GM12874 (cell line): ENCODE measurements around the gene EPS8L3.

ENCODE experiments used
- TF ChIP-seq, protein P1 (sequence below): IDR thresholded peaks from 2 replicates; pipeline ENCODE4 v1.5.1; 2011; ENCODE audit warnings: low read depth, mild to moderate bottlenecking, control low read depth, low read length, moderate library complexity; ENCODE audit not compliant: insufficient read depth

The EPS8L3 gene

DNA sequence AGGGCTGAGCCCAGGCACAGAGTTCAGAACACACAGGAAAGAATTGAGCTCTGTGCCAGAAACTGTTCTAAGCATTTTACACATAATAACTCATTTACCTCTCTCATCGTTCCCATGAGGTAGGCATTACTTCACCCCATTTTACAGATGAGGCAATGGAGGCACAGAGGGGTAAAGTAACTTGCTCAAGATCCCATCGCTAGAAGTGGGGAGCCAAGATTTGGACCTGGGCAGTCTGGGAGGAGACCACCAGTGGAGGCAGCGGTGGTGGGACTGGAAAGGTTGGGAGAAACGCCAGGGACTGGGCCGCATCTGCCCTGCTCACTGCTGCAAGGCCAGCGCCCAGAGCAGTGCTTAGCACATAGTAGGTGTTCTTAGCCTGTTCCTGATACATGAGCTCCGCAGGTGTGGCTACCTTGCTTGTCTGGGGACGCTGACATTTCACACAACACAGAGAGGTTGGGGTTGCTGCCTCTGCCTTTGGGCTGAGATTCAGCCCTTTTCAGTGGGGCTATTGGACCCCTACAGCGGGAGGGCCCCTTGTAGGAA is 27.8 kb upstream of the EPS8L3 start:
- TF ChIP-seq, protein P1, sequence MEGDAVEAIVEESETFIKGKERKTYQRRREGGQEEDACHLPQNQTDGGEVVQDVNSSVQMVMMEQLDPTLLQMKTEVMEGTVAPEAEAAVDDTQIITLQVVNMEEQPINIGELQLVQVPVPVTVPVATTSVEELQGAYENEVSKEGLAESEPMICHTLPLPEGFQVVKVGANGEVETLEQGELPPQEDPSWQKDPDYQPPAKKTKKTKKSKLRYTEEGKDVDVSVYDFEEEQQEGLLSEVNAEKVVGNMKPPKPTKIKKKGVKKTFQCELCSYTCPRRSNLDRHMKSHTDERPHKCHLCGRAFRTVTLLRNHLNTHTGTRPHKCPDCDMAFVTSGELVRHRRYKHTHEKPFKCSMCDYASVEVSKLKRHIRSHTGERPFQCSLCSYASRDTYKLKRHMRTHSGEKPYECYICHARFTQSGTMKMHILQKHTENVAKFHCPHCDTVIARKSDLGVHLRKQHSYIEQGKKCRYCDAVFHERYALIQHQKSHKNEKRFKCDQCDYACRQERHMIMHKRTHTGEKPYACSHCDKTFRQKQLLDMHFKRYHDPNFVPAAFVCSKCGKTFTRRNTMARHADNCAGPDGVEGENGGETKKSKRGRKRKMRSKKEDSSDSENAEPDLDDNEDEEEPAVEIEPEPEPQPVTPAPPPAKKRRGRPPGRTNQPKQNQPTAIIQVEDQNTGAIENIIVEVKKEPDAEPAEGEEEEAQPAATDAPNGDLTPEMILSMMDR, result no peak

DNA sequence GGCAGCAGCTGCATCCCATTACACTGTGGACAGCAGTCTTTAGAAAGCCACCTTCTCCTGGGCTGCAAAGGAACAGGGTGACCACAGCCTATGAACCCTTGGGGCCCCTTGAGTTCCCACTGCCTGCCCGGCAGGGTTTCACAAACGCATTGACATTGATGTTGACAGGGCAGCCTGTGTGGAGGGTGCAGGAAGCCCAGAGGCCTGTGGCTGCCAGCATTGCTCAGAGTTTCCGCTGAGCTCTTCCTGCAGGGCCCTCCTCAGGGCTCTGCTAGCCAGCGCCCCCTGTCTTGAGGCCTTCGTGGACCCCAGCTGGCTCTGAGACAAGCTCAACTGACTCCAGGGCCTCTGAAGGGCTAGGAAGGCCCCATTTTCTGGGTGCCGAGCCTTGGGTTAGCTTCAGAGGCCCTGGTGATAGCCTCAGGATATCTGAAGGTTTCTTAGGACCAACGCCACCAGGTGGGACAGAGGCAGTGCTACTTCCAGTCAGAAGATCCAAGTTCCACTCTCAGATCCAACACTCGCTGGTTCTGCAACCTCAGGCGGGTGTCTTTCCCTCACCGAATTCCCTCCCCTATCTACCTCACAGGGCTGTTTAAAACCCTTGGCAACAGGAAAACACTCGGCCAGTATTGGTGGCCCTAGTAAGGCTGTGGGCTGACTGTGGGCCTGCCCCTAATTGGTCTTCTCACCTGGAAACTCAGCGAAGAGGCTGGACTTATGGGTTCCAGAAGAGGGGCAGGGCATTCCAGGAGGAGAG is 27.2 kb upstream of the EPS8L3 start:
- TF ChIP-seq, protein P1, result peak; percentile 43

DNA sequence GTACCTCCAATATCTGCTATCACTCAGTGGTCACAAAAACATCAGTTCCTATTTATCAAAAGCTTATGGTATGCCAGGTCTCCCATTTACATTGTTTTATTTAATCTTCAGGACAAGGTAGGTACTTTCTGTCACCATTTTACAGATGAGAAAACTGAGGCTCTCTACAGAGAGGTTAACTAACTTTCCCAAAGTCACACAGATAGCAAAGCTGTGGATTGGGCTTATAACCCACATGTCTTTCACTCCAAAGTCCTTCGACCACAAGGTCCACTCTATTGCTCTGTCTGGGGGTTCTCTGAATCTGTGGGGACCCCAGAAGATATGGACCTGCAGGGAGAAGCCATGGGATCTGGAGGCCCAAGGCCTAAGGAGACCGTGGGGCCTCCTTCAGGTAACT is 26.6 kb upstream of the EPS8L3 start:
- TF ChIP-seq, protein P1, result no peak

DNA sequence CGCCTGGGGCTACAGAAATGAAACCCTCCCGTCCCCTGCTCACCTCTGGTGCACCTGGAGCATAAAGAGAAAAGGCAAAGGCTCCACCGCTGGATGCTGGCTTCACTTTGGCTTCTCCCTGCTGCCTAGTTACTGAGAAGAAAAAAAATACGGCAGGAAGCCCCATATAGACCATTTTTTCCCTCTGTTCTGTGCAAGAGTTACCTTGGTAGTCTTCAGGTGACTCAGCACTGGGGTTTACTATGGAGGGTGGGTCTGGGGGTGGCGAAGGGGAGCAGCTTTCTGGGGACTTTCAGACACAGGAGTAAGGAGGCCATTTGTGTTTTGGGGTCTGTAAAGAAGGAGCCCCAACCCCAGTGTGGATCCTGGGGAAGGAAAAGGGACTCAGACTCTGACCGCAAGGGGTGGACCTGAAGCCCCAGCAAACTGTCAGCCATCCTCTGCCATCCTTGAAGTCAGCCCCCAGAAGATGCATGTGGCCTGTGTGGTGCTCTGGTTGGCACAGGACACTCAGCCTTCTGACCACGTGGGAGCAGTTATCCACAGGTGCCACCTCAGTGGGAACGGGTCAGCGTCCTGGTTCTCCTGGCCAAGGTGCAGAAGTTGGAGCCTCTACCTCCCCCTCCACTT is 25.9 kb upstream of the EPS8L3 start:
- TF ChIP-seq, protein P1, result no peak

DNA sequence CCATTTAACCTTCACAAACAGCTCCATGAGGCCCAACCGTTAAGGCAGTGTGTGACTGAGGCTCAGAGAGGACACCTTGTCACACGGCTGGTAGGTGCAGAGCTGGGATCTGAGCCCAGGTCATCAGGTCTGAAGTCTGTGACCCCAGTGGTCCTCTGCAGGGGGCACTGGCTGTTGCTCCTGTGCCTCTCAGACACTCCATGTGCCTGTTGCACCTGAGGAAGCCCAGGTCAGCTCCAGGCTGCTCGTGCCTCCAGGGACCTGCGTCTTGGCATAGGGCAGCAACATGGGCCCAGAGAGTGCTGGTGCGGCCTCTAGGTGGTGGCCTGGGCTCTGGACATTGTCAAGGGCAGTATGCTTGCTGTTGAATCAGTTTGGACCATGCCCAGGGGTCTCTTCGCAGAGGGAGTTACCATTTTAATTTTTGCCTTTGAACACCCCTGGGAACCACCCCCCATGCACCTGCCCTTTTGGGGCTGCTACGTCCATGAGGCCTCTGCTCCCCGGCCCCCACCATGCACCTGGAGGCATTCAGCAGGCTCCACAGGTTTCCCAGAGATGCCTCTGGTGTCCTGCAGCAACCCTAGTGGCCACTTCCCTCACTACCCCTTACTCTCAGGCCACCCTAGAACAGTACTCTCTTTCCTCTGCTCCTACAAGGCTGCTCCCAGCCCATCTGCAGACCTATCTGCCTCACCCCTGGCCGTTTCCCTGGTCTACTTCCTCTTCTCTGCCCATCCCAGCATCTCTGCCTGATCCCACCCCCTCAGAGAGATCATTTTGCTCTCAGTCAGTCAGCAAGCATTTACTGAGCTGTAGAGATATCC is 25.2 kb upstream of the EPS8L3 start:
- TF ChIP-seq, protein P1, result peak; percentile 37; the same call in 1 of the 2 replicates

DNA sequence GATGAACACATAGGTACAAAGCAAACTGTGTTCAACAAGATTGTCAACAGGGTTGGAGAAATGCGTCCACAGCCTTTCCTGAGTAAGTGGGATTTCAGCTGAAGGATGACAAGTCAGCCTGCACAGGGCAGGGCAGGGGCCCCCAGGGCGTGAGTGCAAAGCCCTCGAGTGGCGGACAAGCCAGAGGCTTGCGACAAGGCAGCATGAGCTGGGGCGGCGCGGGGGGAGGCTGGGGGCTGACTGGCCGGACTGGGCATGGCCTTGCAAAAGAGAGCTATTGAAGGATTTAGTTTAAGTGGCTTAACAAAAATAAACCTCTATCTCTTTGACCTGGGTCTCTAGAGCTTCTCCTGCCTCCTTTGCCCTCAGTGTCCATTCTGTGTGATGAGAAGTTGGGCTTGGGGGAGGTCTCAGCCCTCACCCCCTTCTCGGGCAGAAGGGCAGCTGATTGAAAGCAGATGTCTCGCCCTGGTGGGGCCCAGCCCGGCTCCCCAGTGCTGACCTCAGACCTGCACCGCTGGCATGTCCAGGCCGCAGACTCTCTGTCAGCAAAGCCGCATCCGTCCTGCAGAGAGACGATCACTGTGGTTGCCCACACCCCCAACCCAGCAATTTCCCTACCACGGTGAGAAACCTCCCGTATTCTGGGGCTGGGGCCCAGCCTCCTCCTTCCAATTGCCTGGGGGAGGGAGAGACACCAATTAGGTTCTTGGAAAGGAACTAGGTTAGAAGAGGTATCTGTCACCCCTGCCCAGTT is 24.3 kb upstream of the EPS8L3 start:
- TF ChIP-seq, protein P1, result no peak
